ENCODE measurements around the gene NPIPA7.
"Not testable (repeated sequence)": the region's sequence is repeated elsewhere in the genome, so short reads cannot be mapped to it uniquely, and the experiment has no call there.

The NPIPA7 gene

DNA sequence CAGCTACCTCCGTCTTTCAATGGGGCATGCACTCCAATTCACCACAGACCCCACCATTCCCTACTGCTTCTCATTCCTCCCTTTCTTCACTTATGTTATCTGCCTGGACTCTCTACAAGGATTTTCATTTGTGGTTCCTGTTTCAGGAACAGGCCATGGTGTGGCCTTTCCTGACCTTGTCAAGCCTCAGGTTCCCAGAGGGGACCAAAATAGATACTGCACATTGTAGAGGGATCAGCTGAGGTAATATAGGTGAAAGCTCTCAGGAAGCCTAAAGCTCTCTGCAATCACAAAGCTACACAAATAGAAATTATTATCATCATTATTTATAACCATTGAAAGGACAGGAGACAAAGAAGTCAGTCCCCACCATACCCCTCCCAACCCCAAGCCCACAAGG is 41.6 kb downstream of the NPIPA7 start:
- DNase-seq (ENCODE audit: low spot score) = not testable (repeated sequence)

DNA sequence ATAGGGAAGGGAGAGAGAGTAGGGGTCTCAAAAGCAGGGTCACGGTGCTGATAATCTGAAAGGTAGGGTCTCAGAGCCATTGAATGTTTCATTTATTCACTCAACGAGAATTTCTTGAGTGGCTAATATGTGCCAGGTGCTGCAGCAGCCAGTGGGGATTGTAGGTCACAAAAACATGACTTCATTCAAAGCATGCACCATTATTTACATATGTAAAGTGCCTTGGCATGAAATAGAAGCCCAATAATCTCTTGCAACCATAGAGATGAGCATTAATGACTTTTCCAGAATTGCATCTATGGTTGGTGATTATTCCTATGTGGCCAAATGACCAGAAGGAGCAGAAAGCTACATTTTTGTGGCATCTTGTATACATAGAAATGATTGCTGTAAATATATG is 46.2 kb downstream of the NPIPA7 start:
- DNase-seq (ENCODE audit: low spot score) = not testable (repeated sequence)

DNA sequence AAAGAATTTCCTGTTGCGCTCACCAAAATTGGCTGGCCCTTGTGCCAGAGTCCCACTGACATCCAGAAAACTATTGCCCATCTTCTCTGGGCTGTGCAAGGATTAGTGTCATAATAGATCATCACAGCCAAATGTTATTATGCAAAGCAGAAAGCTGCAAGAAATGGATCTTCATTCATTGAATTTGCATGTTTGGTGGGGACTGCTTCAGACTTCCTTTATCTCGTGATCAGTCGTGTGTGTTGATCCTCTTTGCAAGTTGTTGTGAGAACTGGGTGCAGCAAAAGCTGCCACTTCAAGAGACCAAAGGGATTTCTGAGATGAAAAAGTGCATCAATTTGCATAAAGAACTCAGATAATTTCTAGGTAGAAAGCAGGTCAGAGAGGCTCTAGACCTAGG is 52.2 kb downstream of the NPIPA7 start:
- DNase-seq (ENCODE audit: low spot score) = not testable (repeated sequence)

DNA sequence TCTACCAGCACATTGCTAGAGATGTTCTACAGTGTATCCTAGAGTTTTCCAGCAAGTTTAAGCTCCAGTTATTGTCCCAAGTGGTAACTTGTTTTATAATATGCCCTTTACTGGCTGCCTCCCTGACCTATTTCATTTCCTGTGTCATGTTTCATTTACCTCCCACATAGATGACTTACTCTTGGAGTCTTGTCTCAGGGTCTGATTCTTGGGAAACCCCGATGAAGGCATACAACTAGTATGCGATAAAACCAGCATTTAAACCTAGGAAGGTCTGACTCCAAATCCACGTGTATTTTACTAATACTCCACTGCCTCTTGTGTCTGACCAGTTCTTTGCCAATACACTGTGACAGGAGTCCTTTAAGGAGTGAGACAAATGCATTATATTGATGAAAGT is 55.8 kb downstream of the NPIPA7 start:
- not testable (repeated sequence) for DNase-seq (ENCODE audit: low spot score)

GRCh38 chr16:16441401-16441800 is 62.5 kb downstream of the NPIPA7 start:
- not testable (repeated sequence) for DNase-seq (ENCODE audit: low spot score)

Data from germinal center (tissue), 1 donor.